ENCODE results near the gene AKAP13. TPM values are rescaled to one million over a fixed set of nuclear protein-coding genes. Genes with fewer than 3 reads are reported as not detected.

The AKAP13 gene
- total and polyA plus RNA-seq, 2 of the 13 experiments (the other 11 are each of a cell fraction or from before 2014, with no cell fraction given), result 6.7 to 27.1 TPM

DNA sequence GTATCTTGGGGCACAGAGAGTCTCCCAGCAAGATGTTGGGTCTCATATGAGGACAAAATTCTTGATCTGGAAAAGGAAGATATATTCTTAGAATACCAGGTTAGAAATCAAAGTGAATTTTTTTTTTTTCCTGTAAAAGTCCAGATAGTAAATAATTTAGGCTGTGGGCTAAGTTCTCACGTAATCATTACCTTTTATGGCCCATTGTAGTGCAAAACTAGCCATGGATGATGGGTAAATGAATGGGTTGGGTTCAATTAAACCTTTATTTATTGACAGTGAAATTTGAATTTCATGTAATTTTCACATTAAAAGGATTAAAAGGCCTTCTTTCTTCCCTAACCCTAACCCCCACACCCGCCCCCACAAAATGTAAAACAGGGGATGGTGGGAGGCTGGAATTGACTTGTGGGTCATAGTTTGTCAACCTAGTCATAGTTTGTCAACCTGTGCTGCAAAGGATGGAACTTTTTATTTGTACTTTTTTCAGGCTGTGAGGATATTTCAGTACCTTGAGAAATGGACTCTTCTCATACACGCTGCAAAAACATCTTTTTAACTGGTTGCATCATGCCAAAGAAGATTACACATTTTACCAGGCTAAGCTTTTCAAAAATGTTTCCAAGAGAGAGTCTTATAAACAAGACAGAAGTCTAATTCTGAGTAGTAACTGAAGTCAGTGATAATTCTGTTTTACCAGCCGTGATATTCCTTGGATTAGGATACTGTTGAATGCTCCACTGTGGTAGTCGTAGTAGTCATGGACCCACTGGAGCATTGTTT, 138.8 kb downstream of the AKAP13 start (continued):
- no peak for TF ChIP-seq YEATS4 (CRISPR knock-in tag; IDR thresholded peaks at IDR 0.05; ENCODE audit: borderline replicate concordance)
- TF ChIP-seq, protein P1, sequence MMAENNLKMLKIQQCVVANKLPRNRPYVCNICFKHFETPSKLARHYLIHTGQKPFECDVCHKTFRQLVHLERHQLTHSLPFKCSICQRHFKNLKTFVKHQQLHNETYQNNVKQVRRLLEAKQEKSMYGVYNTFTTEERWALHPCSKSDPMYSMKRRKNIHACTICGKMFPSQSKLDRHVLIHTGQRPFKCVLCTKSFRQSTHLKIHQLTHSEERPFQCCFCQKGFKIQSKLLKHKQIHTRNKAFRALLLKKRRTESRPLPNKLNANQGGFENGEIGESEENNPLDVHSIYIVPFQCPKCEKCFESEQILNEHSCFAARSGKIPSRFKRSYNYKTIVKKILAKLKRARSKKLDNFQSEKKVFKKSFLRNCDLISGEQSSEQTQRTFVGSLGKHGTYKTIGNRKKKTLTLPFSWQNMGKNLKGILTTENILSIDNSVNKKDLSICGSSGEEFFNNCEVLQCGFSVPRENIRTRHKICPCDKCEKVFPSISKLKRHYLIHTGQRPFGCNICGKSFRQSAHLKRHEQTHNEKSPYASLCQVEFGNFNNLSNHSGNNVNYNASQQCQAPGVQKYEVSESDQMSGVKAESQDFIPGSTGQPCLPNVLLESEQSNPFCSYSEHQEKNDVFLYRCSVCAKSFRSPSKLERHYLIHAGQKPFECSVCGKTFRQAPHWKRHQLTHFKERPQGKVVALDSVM (CRISPR knock-in tag; IDR thresholded peaks at IDR 0.05), result no peak
- no peak for TF ChIP-seq CEBPG (CRISPR knock-in tag; IDR thresholded peaks at IDR 0.05)
- TF ChIP-seq, protein P2, sequence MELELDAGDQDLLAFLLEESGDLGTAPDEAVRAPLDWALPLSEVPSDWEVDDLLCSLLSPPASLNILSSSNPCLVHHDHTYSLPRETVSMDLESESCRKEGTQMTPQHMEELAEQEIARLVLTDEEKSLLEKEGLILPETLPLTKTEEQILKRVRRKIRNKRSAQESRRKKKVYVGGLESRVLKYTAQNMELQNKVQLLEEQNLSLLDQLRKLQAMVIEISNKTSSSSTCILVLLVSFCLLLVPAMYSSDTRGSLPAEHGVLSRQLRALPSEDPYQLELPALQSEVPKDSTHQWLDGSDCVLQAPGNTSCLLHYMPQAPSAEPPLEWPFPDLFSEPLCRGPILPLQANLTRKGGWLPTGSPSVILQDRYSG (CRISPR knock-in tag; IDR thresholded peaks at IDR 0.05), result no peak

DNA sequence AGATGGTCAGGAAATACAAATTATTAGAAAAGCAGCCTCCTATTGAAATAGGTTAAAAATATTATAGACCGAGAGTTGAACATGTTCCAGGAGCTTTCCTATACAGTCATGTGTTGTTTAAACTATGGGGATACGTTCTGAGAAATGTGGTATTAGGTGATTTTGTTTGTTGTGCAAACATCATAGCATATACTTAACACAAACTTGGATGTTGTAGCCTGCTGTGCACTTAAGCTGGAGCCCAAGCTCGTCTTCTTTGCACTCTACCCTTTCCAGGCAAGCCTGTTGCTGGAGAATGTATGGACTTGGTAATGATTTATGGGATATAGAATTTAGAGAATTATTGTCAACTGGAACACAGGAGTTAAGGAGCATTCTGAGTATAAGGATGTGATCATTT, 140.2 kb downstream of the AKAP13 start:
- DNase-seq (ENCODE audit: low spot score) (no peak), FAIRE-seq (no peak), ATAC-seq (no peak)
- 72% methylated on average over 3 of the region's 3 CpGs for whole genome bisulfite sequencing (ENCODE audit: low lambda C conversion rate)
- intact Hi-C loops (cut with micrococcal nuclease; ENCODE audit: unreplicated experiment) (no loop called here), in situ Hi-C loops (cut with HindIII; ENCODE audit: extremely low pct_ligation_motif_present, low pct_unique_long_range_greater_than_20kb) (no loop called here)
- TF ChIP-seq RXRA (CRISPR knock-in tag; IDR thresholded peaks at IDR 0.05) (no peak), GZF1 (CRISPR knock-in tag; IDR thresholded peaks at IDR 0.05) (no peak), ZNF382 (CRISPR knock-in tag; IDR thresholded peaks at IDR 0.05; ENCODE audit: borderline replicate concordance) (no peak), CBX1 (IDR thresholded peaks at IDR 0.05; ENCODE audit: low read depth) (no peak)
- TF ChIP-seq, protein P3, sequence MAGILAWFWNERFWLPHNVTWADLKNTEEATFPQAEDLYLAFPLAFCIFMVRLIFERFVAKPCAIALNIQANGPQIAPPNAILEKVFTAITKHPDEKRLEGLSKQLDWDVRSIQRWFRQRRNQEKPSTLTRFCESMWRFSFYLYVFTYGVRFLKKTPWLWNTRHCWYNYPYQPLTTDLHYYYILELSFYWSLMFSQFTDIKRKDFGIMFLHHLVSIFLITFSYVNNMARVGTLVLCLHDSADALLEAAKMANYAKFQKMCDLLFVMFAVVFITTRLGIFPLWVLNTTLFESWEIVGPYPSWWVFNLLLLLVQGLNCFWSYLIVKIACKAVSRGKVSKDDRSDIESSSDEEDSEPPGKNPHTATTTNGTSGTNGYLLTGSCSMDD (CRISPR knock-in tag; IDR thresholded peaks at IDR 0.05), result no peak
- H3K4me2 ChIP-seq (ENCODE audit: low read depth, low read length), result no peak overlapping the region
- peaks cover 1 to 4% of the 10 kb centered on the region in 2 experiments; a peak in 1 of 5 replicates for H3K36me3 ChIP-seq (replicated peaks in 1 of 2; ENCODE audit: control insufficient read depth in 1 of 2, insufficient read depth in 2 of 2, low read length in 2 of 2)
- no peaks in the 10 kb centered on the region for H4K20me1 ChIP-seq (ENCODE audit: insufficient read depth, low read length)
- no peak overlapping the region for H3K27ac ChIP-seq (ENCODE audit: extremely low read length, insufficient read depth, low read length)
- no peaks in the 10 kb centered on the region for H3K79me2 ChIP-seq (ENCODE audit: insufficient read depth, low read length)
- H2AFZ ChIP-seq (ENCODE audit: low read length), result no peak overlapping the region
- no TSS peak for BruUV-seq (replicated peaks)
- CTCF ChIA-PET (ENCODE audit: low intra/inter-chr PET ratio, low total read pairs), result no interaction called here
- peaks cover 16% of the 10 kb centered on the region for H3K4me1 ChIP-seq (ENCODE audit: insufficient read depth, low read length)
- H3K4me3 ChIP-seq (replicated peaks in 1 of 3; ENCODE audit: insufficient read depth in 1 of 3, low read depth in 2 of 3, low read length in 3 of 3), result no peak overlapping the region
- no peak overlapping the region for H3K9ac ChIP-seq (ENCODE audit: insufficient read depth, low read depth, low read length)
- POLR2A ChIA-PET, result no interaction called here
- H3K9me3 ChIP-seq (ENCODE audit: low read length), result no peaks in the 10 kb centered on the region
- H3K27me3 ChIP-seq (ENCODE audit: control insufficient read depth in 1 of 2, insufficient read depth in 2 of 2, low read length in 2 of 2), result no peaks in the 10 kb centered on the region
